HepG2 (cell line): ENCODE measurements around the gene WDR76. TPM values are rescaled to one million over a fixed set of nuclear protein-coding genes. Genes with fewer than 3 reads are reported as not detected.

Experiments
- CREB1 ChIP-seq, 2 experiments: fragments of 450-650 bp in 1 of 2; IDR thresholded peaks; 2 replicates each; pipeline ENCODE4 v1.6.1; 2016 to 2017; ENCODE audit warnings: control low read depth in 1 of 2, mild to moderate bottlenecking in 1 of 2, missing compliant biosample characterization in 1 of 2, missing genetic modification characterization in 1 of 2
- CREB3 ChIP-seq: sonication (generic); formaldehyde crosslinking; IDR thresholded peaks from 2 replicates; pipeline ENCODE4 v1.5.0; 2020; ENCODE audit warnings: missing genetic modification reagents
- DBP ChIP-seq: sonication (generic); formaldehyde crosslinking; IDR thresholded peaks from 2 replicates; pipeline ENCODE4 v1.4.0; 2020; ENCODE audit warnings: missing genetic modification reagents; ENCODE audit errors: not compliant biosample characterization
- MLLT10 ChIP-seq: sonication (generic); formaldehyde crosslinking; IDR thresholded peaks from 2 replicates; pipeline ENCODE4 v1.4.0; 2020; ENCODE audit warnings: missing genetic modification reagents
- MXD1 ChIP-seq: sonication (generic); formaldehyde crosslinking; IDR thresholded peaks from 2 replicates; pipeline ENCODE4 v1.4.0; 2020; ENCODE audit warnings: mild to moderate bottlenecking, missing genetic modification reagents
- SATB2 ChIP-seq: sonication (generic); formaldehyde crosslinking; IDR thresholded peaks from 2 replicates; pipeline ENCODE4 v1.5.0; 2020; ENCODE audit warnings: missing genetic modification reagents
- TCF7L2 ChIP-seq: IDR thresholded peaks from 2 replicates; pipeline ENCODE4 v1.6.1; 2011; ENCODE audit warnings: mild to moderate bottlenecking, low read depth, low read length, moderate library complexity
- ZBTB4 ChIP-seq: sonication (generic); formaldehyde crosslinking; IDR thresholded peaks from 2 replicates; pipeline ENCODE4 v1.4.0; 2020; ENCODE audit warnings: missing genetic modification reagents, mild to moderate bottlenecking, borderline replicate concordance
- ZNF20 ChIP-seq: sonication (generic); formaldehyde crosslinking; IDR thresholded peaks from 2 replicates; pipeline ENCODE4 v1.4.0; 2020; ENCODE audit warnings: mild to moderate bottlenecking, moderate library complexity, missing genetic modification reagents
- ZNF441 ChIP-seq: sonication (generic); formaldehyde crosslinking; IDR thresholded peaks from 2 replicates; pipeline ENCODE4 v1.7.0; 2021; ENCODE audit warnings: missing genetic modification reagents, borderline replicate concordance
- ZNF691 ChIP-seq: sonication (generic); formaldehyde crosslinking; IDR thresholded peaks from 2 replicates; pipeline ENCODE4 v1.4.0; 2020; ENCODE audit warnings: missing genetic modification reagents, low read depth, mild to moderate bottlenecking, borderline replicate concordance
- polyA plus RNA-seq, 8 experiments: library from polyadenylated mRNA; depleted of rRNA in 3 of 8; stranded (reverse) in 7 of 8; unstranded in 1 of 8; fragments of >200 nt; fragmentation: Illumina TruSeq in 4 of 8; extraction: Trizol in 4 of 8; gene quantifications; 2 replicates each; pipeline versions ENCODE4 v1.2.1 to v1.2.3, GENCODE V29; 2011 to 2016; ENCODE audit warnings: low read depth in 4 of 8, missing spikeins in 1 of 8, mixed read lengths in 1 of 8; ENCODE audit not compliant: insufficient read depth in 1 of 8
- total RNA-seq, 5 experiments: library from RNA; depleted of rRNA; stranded (reverse); fragments of >200 nt; fragmentation: Illumina TruSeq; extraction: Trizol; gene quantifications; 2 replicates each; pipeline ENCODE4 v1.2.3, GENCODE V29; 2016; ENCODE audit warnings: low read depth in 1 of 5

WDR76 gene
- total and polyA plus RNA-seq, 2 of the 13 experiments (the other 11 are each of a cell fraction or from before 2014, with no cell fraction given) = 1.1 to 9.7 TPM

GRCh38 chr15:43800286-43801141 lies 26.3 kb upstream of the WDR76 start, which contains the start of gene HYPK (continued):
- TF ChIP-seq ZNF691 (CRISPR knock-in tag) (peak; percentile 47; the same call in 1 of the 2 replicates), CREB1 (IDR thresholded peaks at IDR 0.05) (peak; percentile 44; the same call in 1 of the 2 replicates), CREB1 (CRISPR knock-in tag; IDR thresholded peaks at IDR 0.05) (peak; percentile 73), ZNF20 (CRISPR knock-in tag) (no peak), MLLT10 (CRISPR knock-in tag) (no peak), ZNF441 (CRISPR knock-in tag) (peak; percentile 56; the same call in 1 of the 2 replicates), CREB3 (no peak), TCF7L2 (no peak), DBP (CRISPR knock-in tag) (no peak), ZBTB4 (peak; percentile 61; the same call in 1 of the 2 replicates), SATB2 (CRISPR knock-in tag) (no peak), MXD1 (CRISPR knock-in tag) (peak; percentile 66; the same call in 1 of the 2 replicates)
